Keratinocyte (primary cell): Measurements from ENCODE around the gene SAFB. TPM values are rescaled to one million over a fixed set of nuclear protein-coding genes. Genes with fewer than 3 reads are reported as not detected.

Experiments used
- DNase-seq: peaks from one replicate; pipeline ENCODE4 v3.0.0-alpha.2; 2011; ENCODE audit warnings: low read depth, missing footprints, low spot score
- FAIRE-seq: peaks from 2 replicates; lab custom pipeline; 2011; peaks lifted over from hg19 to GRCh38; lab: Jason Lieb, UNC
- H2AFZ ChIP-seq: 2 replicates; pipeline ENCODE4 v1.6.0; 2012; ENCODE audit warnings: low read length, control low read depth, inconsistent platforms; ENCODE audit not compliant: control insufficient read depth
- H3K27ac ChIP-seq: 2 replicates; pipeline ENCODE4 v1.5.1; 2011; ENCODE audit warnings: low read length; ENCODE audit not compliant: control insufficient read depth, insufficient read depth
- H3K27me3 ChIP-seq: 3 replicates; pipeline ENCODE4 v1.6.0; 2011; ENCODE audit warnings: low read length; ENCODE audit not compliant: control insufficient read depth, insufficient read depth; ENCODE audit errors: extremely low read depth
- H3K36me3 ChIP-seq, 2 experiments: 2 replicates in 1 of 2; 3 replicates in 1 of 2; pipeline ENCODE4 v1.5.1; 2011; ENCODE audit warnings: low read length in 2 of 2, mild to moderate bottlenecking in 1 of 2; ENCODE audit not compliant: control insufficient read depth in 2 of 2, insufficient read depth in 2 of 2; ENCODE audit errors: extremely low read depth in 1 of 2
- H3K4me1 ChIP-seq: 3 replicates; pipeline ENCODE4 v1.5.1; 2011; ENCODE audit warnings: low read length; ENCODE audit not compliant: control insufficient read depth, insufficient read depth; ENCODE audit errors: extremely low read depth
- H3K4me2 ChIP-seq: 3 replicates; pipeline ENCODE4 v1.6.0; 2011; ENCODE audit warnings: low read depth, low read length; ENCODE audit not compliant: control insufficient read depth, insufficient read depth; ENCODE audit errors: extremely low read depth
- H3K4me3 ChIP-seq, 3 experiments: fragments of 200-600 bp in 1 of 3; sonication (generic) in 1 of 3; 2 replicates in 2 of 3; 3 replicates in 1 of 3; pipeline ENCODE4 v1.5.1; 2011 to 2016; ENCODE audit warnings: low read length in 3 of 3, mild to moderate bottlenecking in 3 of 3, control low read depth in 2 of 3, inconsistent platforms in 1 of 3, low read depth in 1 of 3, mixed read lengths in 1 of 3, mixed run types in 1 of 3, moderate library complexity in 1 of 3; ENCODE audit not compliant: control insufficient read depth in 2 of 3, insufficient read depth in 2 of 3; ENCODE audit errors: extremely low read depth in 1 of 3
- H3K79me2 ChIP-seq: 2 replicates; pipeline ENCODE4 v1.6.0; 2012; ENCODE audit warnings: low read length; ENCODE audit not compliant: control insufficient read depth, insufficient read depth
- H3K9ac ChIP-seq: 3 replicates; pipeline ENCODE4 v1.6.0; 2011; ENCODE audit warnings: low read length; ENCODE audit not compliant: control insufficient read depth, insufficient read depth; ENCODE audit errors: extremely low read depth
- H3K9me1 ChIP-seq: 3 replicates; pipeline ENCODE4 v1.6.0; 2011; ENCODE audit warnings: low read length; ENCODE audit not compliant: control insufficient read depth, insufficient read depth; ENCODE audit errors: extremely low read depth
- H3K9me3 ChIP-seq: 2 replicates; pipeline ENCODE4 v1.5.1; 2012; ENCODE audit warnings: low read depth, low read length; ENCODE audit not compliant: control insufficient read depth
- H4K20me1 ChIP-seq: 3 replicates; pipeline ENCODE4 v1.6.0; 2011; ENCODE audit warnings: low read length; ENCODE audit not compliant: control insufficient read depth, insufficient read depth; ENCODE audit errors: extremely low read depth
- EZH2 ChIP-seq: IDR thresholded peaks from one replicate; pipeline ENCODE4 v1.6.1; 2012; ENCODE audit warnings: inconsistent platforms, mild to moderate bottlenecking, low read length, moderate library complexity
- dilution Hi-C: fragments of 300-500 bp; cut with MboI; formaldehyde crosslinking; loops from one replicate; pipeline ENCODE4 v1.7.0; 2020; ENCODE audit warnings: low sequenced_read_pairs; ENCODE audit not compliant: extremely low pct_ligation_motif_present
- polyA plus RNA-seq, 5 experiments: library from polyadenylated mRNA; depleted of rRNA in 3 of 5; stranded (reverse) in 3 of 5; stranded (forward) in 1 of 5; unstranded in 1 of 5; fragments of >200 nt; gene quantifications; 1 replicate in 1 of 5; 2 replicates in 3 of 5; 3 replicates in 1 of 5; pipeline versions ENCODE4 v1.2.1 to v1.2.3, GENCODE V29; 2011 to 2012; ENCODE audit warnings: missing spikeins in 2 of 5, low read depth in 1 of 5, low replicate concordance in 1 of 5
- TF ChIP-seq, protein P1 (sequence below), 3 experiments: IDR thresholded peaks in 1 of 3; conservative IDR thresholded peaks in 1 of 3; optimal IDR thresholded peaks in 1 of 3; 2 replicates in 2 of 3; 3 replicates in 1 of 3; pipeline versions ENCODE3 to v1.5.1; 2011; ENCODE audit warnings: low read length in 3 of 3, mild to moderate bottlenecking in 3 of 3, moderate library complexity in 2 of 3, control low read depth in 1 of 3, inconsistent platforms in 1 of 3; ENCODE audit not compliant: insufficient read depth in 2 of 3; ENCODE audit errors: extremely low read depth in 1 of 3

The SAFB gene
- polyA plus RNA-seq, 1 donor (not counting 4 experiments of a cell fraction or from before 2014, with no cell fraction given), result 34.0 TPM

DNA sequence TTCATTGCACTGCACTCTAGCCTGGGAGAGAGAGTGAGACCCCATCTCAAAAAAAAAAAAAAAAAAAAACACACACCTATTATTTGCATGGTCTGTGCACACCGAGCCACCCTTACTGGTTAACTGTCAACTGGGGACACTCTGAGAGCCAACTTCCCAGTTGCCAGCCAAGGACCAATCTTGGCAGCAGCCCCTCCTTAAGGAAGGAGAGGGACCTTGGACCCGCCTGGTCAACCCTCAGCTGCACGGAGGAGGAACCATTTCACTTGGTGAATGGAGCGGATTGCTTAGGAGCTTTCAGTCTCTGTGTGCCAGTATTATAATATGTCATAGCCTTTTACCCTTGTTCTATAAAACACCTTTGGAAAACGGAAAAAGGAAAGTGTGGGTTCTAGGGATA, 32.5 kb downstream of the SAFB start:
- peaks cover 44 to 63% of the 10 kb centered on the region in 2 experiments for H3K36me3 ChIP-seq
- DNase-seq, result no peak

GRCh38 chr19:5661483-5661882, 38.6 kb downstream of the SAFB start:
- Histone ChIP-seq H3K79me2 (no peaks in the 10 kb centered on the region), H3K9me3 (no peaks in the 10 kb centered on the region), H4K20me1 (no peaks in the 10 kb centered on the region), H3K4me1 (no peaks in the 10 kb centered on the region), H3K36me3 (peaks cover 43 to 46% of the 10 kb centered on the region in 2 experiments), H3K4me3 (no peak overlapping the region), H3K4me2 (no peak overlapping the region), H3K27ac (no peak overlapping the region), H3K27me3 (no peaks in the 10 kb centered on the region), H3K9ac (no peak overlapping the region), H2AFZ (no peak overlapping the region), H3K9me1 (no peaks in the 10 kb centered on the region)
- FAIRE-seq (no peak), DNase-seq (no peak)
- dilution Hi-C loops, result no loop called here
- TF ChIP-seq, protein P1, sequence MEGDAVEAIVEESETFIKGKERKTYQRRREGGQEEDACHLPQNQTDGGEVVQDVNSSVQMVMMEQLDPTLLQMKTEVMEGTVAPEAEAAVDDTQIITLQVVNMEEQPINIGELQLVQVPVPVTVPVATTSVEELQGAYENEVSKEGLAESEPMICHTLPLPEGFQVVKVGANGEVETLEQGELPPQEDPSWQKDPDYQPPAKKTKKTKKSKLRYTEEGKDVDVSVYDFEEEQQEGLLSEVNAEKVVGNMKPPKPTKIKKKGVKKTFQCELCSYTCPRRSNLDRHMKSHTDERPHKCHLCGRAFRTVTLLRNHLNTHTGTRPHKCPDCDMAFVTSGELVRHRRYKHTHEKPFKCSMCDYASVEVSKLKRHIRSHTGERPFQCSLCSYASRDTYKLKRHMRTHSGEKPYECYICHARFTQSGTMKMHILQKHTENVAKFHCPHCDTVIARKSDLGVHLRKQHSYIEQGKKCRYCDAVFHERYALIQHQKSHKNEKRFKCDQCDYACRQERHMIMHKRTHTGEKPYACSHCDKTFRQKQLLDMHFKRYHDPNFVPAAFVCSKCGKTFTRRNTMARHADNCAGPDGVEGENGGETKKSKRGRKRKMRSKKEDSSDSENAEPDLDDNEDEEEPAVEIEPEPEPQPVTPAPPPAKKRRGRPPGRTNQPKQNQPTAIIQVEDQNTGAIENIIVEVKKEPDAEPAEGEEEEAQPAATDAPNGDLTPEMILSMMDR (optimal IDR thresholded peaks at IDR 0.05 in 1 of 3, IDR thresholded peaks at IDR 0.05 in 1 of 3, conservative IDR thresholded peaks at IDR 0.05 in 1 of 3; ENCODE audit: extremely low read depth in 1 of 3, insufficient read depth in 2 of 3, low read length in 3 of 3), result no peak
- no peak for TF ChIP-seq EZH2

More for the DNA sequence above, 32.5 kb downstream of the SAFB start:
- H3K27ac ChIP-seq, result no peak overlapping the region
- no peak overlapping the region for H3K4me3 ChIP-seq
- H2AFZ ChIP-seq, result no peak overlapping the region
- no peaks in the 10 kb centered on the region for H3K9me1 ChIP-seq
- dilution Hi-C loops, result no loop called here
- peaks cover 3% of the 10 kb centered on the region for H3K79me2 ChIP-seq
- no peaks in the 10 kb centered on the region for H3K27me3 ChIP-seq
- no peaks in the 10 kb centered on the region for H3K4me1 ChIP-seq
- no peak overlapping the region for H3K9ac ChIP-seq
- FAIRE-seq, result no peak
- no peaks in the 10 kb centered on the region for H3K9me3 ChIP-seq
- no peak overlapping the region for H3K4me2 ChIP-seq
- no peak for TF ChIP-seq EZH2
- TF ChIP-seq, protein P1 (optimal IDR thresholded peaks at IDR 0.05 in 1 of 3, IDR thresholded peaks at IDR 0.05 in 1 of 3, conservative IDR thresholded peaks at IDR 0.05 in 1 of 3; ENCODE audit: extremely low read depth in 1 of 3, insufficient read depth in 2 of 3, low read length in 3 of 3), result no peak
- no peaks in the 10 kb centered on the region for H4K20me1 ChIP-seq
